AG04449 (cell line): ENCODE data around the gene LDHB.

Experiments used
- CTCF ChIA-PET: fragments of 350-600 bp; formaldehyde crosslinking; extraction: SDS; loops from one replicate; lab custom pipeline; 2021; ENCODE audit warnings: antibody characterized with exemption; lab: Yijun Ruan, JAX
- POLR2A ChIA-PET: fragments of 400-600, 350-600 bp; formaldehyde crosslinking; extraction: SDS; loops from one replicate; lab custom pipeline; 2020; ENCODE audit warnings: antibody characterized with exemption, inconsistent platforms; lab: Yijun Ruan, JAX
- DNase-seq: peaks from one replicate; pipeline ENCODE4 v3.0.0-alpha.2; 2010; ENCODE audit warnings: low read depth, low spot score
- H3K4me3 ChIP-seq: 2 replicates; pipeline ENCODE4 v1.5.1; 2011; ENCODE audit warnings: low read depth, mild to moderate bottlenecking, control low read depth, low read length
- TF ChIP-seq, protein P1 (sequence below): IDR thresholded peaks from one replicate; pipeline ENCODE4 v1.5.1; 2011; ENCODE audit warnings: mild to moderate bottlenecking, moderate library complexity, low read length, control low read depth, inconsistent platforms; ENCODE audit not compliant: insufficient read depth; ENCODE audit errors: missing control alignments

LDHB gene

GRCh38 chr12:21614506-21614905 lies 43.1 kb downstream of the LDHB start:
- ChIA-PET CTCF (interaction anchor here (2.4 kb wide), 1 partner anchor 66 kb away, joined by 11 read pairs; no protein-coding TSS in a partner anchor), POLR2A (no interaction called here)
- DNase-seq: no peak
- H3K4me3 ChIP-seq: no peak overlapping the region
- TF ChIP-seq, protein P1, sequence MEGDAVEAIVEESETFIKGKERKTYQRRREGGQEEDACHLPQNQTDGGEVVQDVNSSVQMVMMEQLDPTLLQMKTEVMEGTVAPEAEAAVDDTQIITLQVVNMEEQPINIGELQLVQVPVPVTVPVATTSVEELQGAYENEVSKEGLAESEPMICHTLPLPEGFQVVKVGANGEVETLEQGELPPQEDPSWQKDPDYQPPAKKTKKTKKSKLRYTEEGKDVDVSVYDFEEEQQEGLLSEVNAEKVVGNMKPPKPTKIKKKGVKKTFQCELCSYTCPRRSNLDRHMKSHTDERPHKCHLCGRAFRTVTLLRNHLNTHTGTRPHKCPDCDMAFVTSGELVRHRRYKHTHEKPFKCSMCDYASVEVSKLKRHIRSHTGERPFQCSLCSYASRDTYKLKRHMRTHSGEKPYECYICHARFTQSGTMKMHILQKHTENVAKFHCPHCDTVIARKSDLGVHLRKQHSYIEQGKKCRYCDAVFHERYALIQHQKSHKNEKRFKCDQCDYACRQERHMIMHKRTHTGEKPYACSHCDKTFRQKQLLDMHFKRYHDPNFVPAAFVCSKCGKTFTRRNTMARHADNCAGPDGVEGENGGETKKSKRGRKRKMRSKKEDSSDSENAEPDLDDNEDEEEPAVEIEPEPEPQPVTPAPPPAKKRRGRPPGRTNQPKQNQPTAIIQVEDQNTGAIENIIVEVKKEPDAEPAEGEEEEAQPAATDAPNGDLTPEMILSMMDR: no peak

GRCh38 chr12:21613931-21614330 lies 43.7 kb downstream of the LDHB start:
- CTCF ChIA-PET: interaction anchor here (1.3 to 2.4 kb wide), 2 partner anchors 10 to 66 kb away, joined by 4 to 11 read pairs; partner anchors contain the start of gene GYS2
- TF ChIP-seq, protein P1: no peak
- H3K4me3 ChIP-seq: no peak overlapping the region
- POLR2A ChIA-PET: no interaction called here
- DNase-seq: no peak

DNA sequence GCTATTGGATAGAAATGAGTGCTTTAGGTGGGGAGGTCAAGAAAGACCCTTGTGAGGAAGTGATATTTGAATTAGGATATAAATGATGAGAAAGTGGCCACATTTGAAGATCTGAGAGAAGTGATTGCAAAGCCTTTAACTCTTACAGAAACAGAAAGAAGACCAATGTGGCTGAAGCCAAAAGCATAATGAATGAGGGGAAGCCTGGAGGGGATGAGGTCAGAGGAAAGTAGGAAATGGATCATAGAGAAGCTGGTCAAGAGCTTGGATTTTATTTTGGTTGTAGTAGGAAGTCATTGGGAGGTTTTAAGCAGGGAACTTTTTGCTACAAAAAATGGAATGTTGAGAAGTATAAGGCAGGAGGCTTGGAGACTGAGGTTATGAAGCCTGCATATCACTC lies 49.4 kb downstream of the LDHB start:
- POLR2A ChIA-PET: no interaction called here
- H3K4me3 ChIP-seq: no peak overlapping the region
- no peak for DNase-seq
- CTCF ChIA-PET: interaction anchor here (1.2 to 2.4 kb wide), 3 partner anchors 9 to 72 kb away, joined by 3 to 15 read pairs (median 4); no protein-coding TSS in a partner anchor
- TF ChIP-seq, protein P1: no peak

DNA sequence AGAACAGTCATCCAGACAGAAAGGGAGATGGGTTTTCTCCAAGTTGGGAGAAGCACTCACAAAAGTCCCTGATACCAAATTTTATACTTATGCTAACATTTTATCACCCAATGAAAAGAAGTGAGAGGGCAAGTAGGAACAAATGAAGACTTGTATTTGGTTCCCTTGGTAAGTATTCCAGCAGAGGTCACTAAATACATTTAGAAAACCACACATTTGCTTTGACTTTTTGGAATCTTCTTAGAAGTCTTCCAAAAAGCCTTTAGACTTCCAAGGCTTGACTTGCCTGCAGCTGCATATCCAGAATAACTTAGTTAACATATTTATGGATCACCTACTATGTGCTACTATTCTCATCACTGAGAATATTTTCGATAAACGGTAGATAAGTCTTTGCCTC lies 49.9 kb downstream of the LDHB start:
- no peak for DNase-seq
- ChIA-PET CTCF (interaction anchor here (1.2 to 2.4 kb wide), 2 partner anchors 71 to 73 kb away, joined by 4 to 15 read pairs; no protein-coding TSS in a partner anchor), POLR2A (no interaction called here)
- H3K4me3 ChIP-seq: no peak overlapping the region
- TF ChIP-seq, protein P1: no peak

- TF ChIP-seq, protein P1: no peak
- ChIA-PET POLR2A (no interaction called here), CTCF (no interaction called here)
- no peak for DNase-seq
- H3K4me3 ChIP-seq: no peak overlapping the region
Measured at GRCh38 chr12:21606175-21606574, 51.5 kb downstream of the LDHB start.

- no peak for DNase-seq
- TF ChIP-seq, protein P1: no peak
- H3K4me3 ChIP-seq: no peak within 1 kb of the TSS
- CTCF ChIA-PET: interaction anchor here (0.6 to 1.6 kb wide), 2 partner anchors 9 to 76 kb away, joined by 3 to 4 read pairs; no protein-coding TSS in a partner anchor
- POLR2A ChIA-PET: no interaction called here
Measured at GRCh38 chr12:21604245-21605101, 53.2 kb downstream of the LDHB start, which contains the start of gene GYS2. Gene GYS2, minus strand, starts transcription at chr12:21604847. Its CDS starts 255 bp downstream, at chr12:21604592.
